Vagina (tissue), 2 donors: Measurements from ENCODE around the gene FOXF1. TPM values are rescaled to one million over a fixed set of nuclear protein-coding genes. Genes with fewer than 3 reads are reported as not detected.

ENCODE experiments used
- DNase-seq, 2 donors: peaks; one replicate each; pipeline ENCODE4 v3.0.0-alpha.2; 2017; ENCODE audit errors: extremely low spot score in 2 of 2
- H3K27ac ChIP-seq: fragments of 200-600 bp; sonication (generic); one replicate; pipeline ENCODE4 v1.5.1; 2019
- H3K27me3 ChIP-seq: fragments of 200-600 bp; sonication (generic); one replicate; pipeline ENCODE4 v1.5.1; 2019
- H3K36me3 ChIP-seq, 2 donors: fragments of 200-600 bp; sonication (generic); one replicate each; pipeline ENCODE4 v1.5.1; 2017 to 2019
- H3K4me1 ChIP-seq: fragments of 200-600 bp; sonication (generic); one replicate; pipeline ENCODE4 v1.5.1; 2019
- H3K4me3 ChIP-seq, 2 donors: fragments of 200-600 bp; sonication (generic); 1 replicate in 1 of 2; 2 replicates in 1 of 2; pipeline ENCODE4 v1.5.1; 2016 to 2019
- H3K9me3 ChIP-seq: fragments of 200-600 bp; sonication (generic); one replicate; pipeline ENCODE4 v1.5.1; 2019
- CTCF ChIP-seq, 3 experiments: fragments of 450-650 bp in 2 of 3; fragments of 200-600 bp in 1 of 3; sonication (generic) in 1 of 3; IDR thresholded peaks; one replicate each; pipeline ENCODE4 v1.5.1; 2017 to 2019; ENCODE audit warnings: antibody characterized with exemption in 3 of 3, mild to moderate bottlenecking in 2 of 3, moderate library complexity in 2 of 3
- POLR2A ChIP-seq, 2 donors: fragments of 450-650 bp; IDR thresholded peaks; one replicate each; pipeline ENCODE4 v1.6.1; 2017; ENCODE audit warnings: antibody characterized with exemption in 2 of 2, mild to moderate bottlenecking in 2 of 2, moderate library complexity in 2 of 2
- POLR2AphosphoS5 ChIP-seq, 2 donors: sonication (generic); formaldehyde crosslinking; IDR thresholded peaks; one replicate each; pipeline ENCODE4 v1.9.0; 2017; ENCODE audit warnings: antibody characterized with exemption in 2 of 2, mild to moderate bottlenecking in 2 of 2, low read depth in 1 of 2; ENCODE audit not compliant: insufficient read depth in 1 of 2
- intact Hi-C: fragments of 100-400 bp; cut with DNase I; formaldehyde crosslinking; loops from one replicate; pipeline ENCODE4 v1.15.1; 2023
- total RNA-seq: library from RNA; depleted of rRNA; stranded (reverse); fragments of >200 nt; gene quantifications from one replicate; pipeline ENCODE4 v1.2.3, GENCODE V29; 2016

Gene FOXF1
- total RNA-seq, 1 donor from 2014 or later, result 26.0 TPM

DNA sequence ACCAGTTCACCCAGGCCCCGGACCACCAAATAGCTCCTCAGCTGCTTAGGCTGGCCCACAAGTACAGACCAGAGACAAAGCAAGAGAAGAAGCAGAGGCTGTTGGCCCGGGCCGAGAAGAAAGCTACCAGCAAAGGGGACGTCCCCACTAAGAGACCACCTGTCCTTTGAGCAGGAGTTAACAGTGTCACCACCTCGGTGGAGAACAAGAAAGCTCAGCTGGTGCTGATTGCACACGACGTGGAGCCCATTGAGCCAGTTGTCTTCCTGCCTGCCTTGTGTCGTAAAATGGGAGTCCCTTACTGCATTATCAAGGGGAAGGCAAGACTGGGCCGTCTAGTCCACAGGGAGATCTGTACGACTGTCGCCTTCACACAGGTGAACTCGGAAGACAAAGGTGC is 15.4 kb downstream of the FOXF1 start:
- DNase-seq, result no peak
- no peaks in the 10 kb centered on the region for H3K9me3 ChIP-seq
- intact Hi-C loops, result loop anchor here (2.0 to 10.0 kb wide), 3 partner anchors 251 to 701 kb away; no protein-coding TSS in a partner anchor

DNA sequence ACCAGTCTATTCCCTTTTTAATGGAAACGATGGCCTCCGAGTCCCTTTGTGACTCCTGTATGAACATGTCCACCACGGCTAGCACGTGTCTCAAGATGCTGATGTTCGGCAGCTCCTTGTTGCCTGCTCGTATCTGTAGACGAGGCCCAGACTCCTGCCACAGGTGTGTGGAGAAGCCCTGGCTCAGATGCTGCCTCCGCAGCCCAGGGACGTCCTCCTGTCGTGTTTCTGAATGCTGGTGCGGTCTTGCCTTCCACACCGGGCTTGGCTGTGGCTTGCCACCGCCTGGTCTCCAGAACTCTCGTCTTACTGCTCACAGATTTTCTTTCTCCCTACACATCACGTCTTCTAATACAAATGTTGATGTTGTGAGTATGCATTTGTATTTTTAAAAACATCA is 17.0 kb downstream of the FOXF1 start:
- intact Hi-C loops, result loop anchor here (10.0 kb wide), 2 partner anchors 253 to 703 kb away; no protein-coding TSS in a partner anchor
- no peak overlapping the region for H3K27ac ChIP-seq
- TF ChIP-seq POLR2A (IDR thresholded peaks at IDR 0.05) (no peak), POLR2AphosphoS5 (IDR thresholded peaks at IDR 0.05; ENCODE audit: insufficient read depth in 1 of 2, low read depth in 1 of 2) (no peak), CTCF (IDR thresholded peaks at IDR 0.05) (no peak)

More for the DNA sequence above, 15.4 kb downstream of the FOXF1 start:
- Histone ChIP-seq H3K4me3 (no peak overlapping the region), H3K27me3 (no peaks in the 10 kb centered on the region), H3K4me1 (peaks cover 2% of the 10 kb centered on the region), H3K36me3 (no peaks in the 10 kb centered on the region), H3K27ac (no peak overlapping the region)
- no peak for TF ChIP-seq CTCF (IDR thresholded peaks at IDR 0.05)
- no peak for TF ChIP-seq POLR2AphosphoS5 (IDR thresholded peaks at IDR 0.05; ENCODE audit: insufficient read depth in 1 of 2, low read depth in 1 of 2)
- TF ChIP-seq POLR2A (IDR thresholded peaks at IDR 0.05), result no peak

GRCh38 chr16:86528061-86528929 is 18.0 kb downstream of the FOXF1 start:
- intact Hi-C loops, result loop anchor here (10.0 kb wide), 2 partner anchors 253 to 703 kb away; no protein-coding TSS in a partner anchor
- H3K4me1 ChIP-seq, result no peaks in the 10 kb centered on the region
- H3K4me3 ChIP-seq, result no peak overlapping the region
- DNase-seq, result no peak
- no peaks in the 10 kb centered on the region for H3K27me3 ChIP-seq
- no peaks in the 10 kb centered on the region for H3K9me3 ChIP-seq
- no peak for TF ChIP-seq CTCF (IDR thresholded peaks at IDR 0.05)
- no peak for TF ChIP-seq POLR2A (IDR thresholded peaks at IDR 0.05)
- TF ChIP-seq POLR2AphosphoS5 (IDR thresholded peaks at IDR 0.05; ENCODE audit: insufficient read depth in 1 of 2, low read depth in 1 of 2), result no peak
- peaks cover 0 to 6% of the 10 kb centered on the region in 2 donors for H3K36me3 ChIP-seq
- no peak overlapping the region for H3K27ac ChIP-seq

More for the DNA sequence above, 17.0 kb downstream of the FOXF1 start:
- Histone ChIP-seq H3K4me3 (no peak overlapping the region), H3K36me3 (no peaks in the 10 kb centered on the region), H3K27me3 (no peaks in the 10 kb centered on the region), H3K4me1 (no peaks in the 10 kb centered on the region), H3K9me3 (no peaks in the 10 kb centered on the region)
- DNase-seq, result no peak

GRCh38 chr16:86529160-86529559 is 18.8 kb downstream of the FOXF1 start:
- H3K4me3 ChIP-seq, result no peak overlapping the region
- DNase-seq, result no peak
- TF ChIP-seq POLR2AphosphoS5 (IDR thresholded peaks at IDR 0.05; ENCODE audit: insufficient read depth in 1 of 2, low read depth in 1 of 2), result no peak
- no peak for TF ChIP-seq POLR2A (IDR thresholded peaks at IDR 0.05)
- no peak for TF ChIP-seq CTCF (IDR thresholded peaks at IDR 0.05)
- peaks cover 0 to 6% of the 10 kb centered on the region in 2 donors for H3K36me3 ChIP-seq
- H3K4me1 ChIP-seq, result no peaks in the 10 kb centered on the region
- intact Hi-C loops, result loop anchor here (10.0 kb wide), 2 partner anchors 254 to 704 kb away; no protein-coding TSS in a partner anchor
- no peak overlapping the region for H3K27ac ChIP-seq
- no peaks in the 10 kb centered on the region for H3K9me3 ChIP-seq
- H3K27me3 ChIP-seq, result no peaks in the 10 kb centered on the region
